GM12878 (cell line): ENCODE results near the gene MID1. TPM values are rescaled to one million over a fixed set of nuclear protein-coding genes. Genes with fewer than 3 reads are reported as not detected.

Experiments
- ATAC-seq: fragments of 200-7000 bp; cut with Tn5 transposase; 3 replicates; pipeline ENCODE4 v1.9.1; 2020; ENCODE audit warnings: mild to moderate bottlenecking, moderate library complexity
- BruUV-seq: library from RNA; stranded (reverse); fragments of 400-500 nt; replicated peaks from 2 replicates; lab custom pipeline; 2021; lab: Mats Ljungman, UMichigan
- CTCF ChIA-PET: fragments of 300-600 bp; sonication (Branson Sonifier 250); formaldehyde crosslinking; extraction: SDS; loops from one replicate; lab custom pipeline; 2021; ENCODE audit warnings: inconsistent platforms; lab: Yijun Ruan, JAX
- POLR2A ChIA-PET: fragments of 350-600 bp; formaldehyde crosslinking; extraction: SDS; loops from one replicate; lab custom pipeline; 2021; ENCODE audit warnings: inconsistent platforms; lab: Charles Lee
- RAD21 ChIA-PET: fragments of 300-600 bp; sonication (Branson Sonifier 250); formaldehyde crosslinking; loops from one replicate; lab custom pipeline; 2023; ENCODE audit warnings: antibody characterized with exemption; ENCODE audit not compliant: unreplicated experiment; lab: Charles Lee
- SMC1A ChIA-PET: fragments of 300-600 bp; sonication (Branson Sonifier 250); formaldehyde crosslinking; loops from one replicate; lab custom pipeline; 2023; ENCODE audit not compliant: unreplicated experiment, uncharacterized antibody; lab: Charles Lee
- DNase-seq: peaks from one replicate; pipeline ENCODE4 v3.0.0-alpha.2; 2011; ENCODE audit warnings: low read depth, low spot score
- FAIRE-seq: peaks from 3 replicates; lab custom pipeline; 2011; peaks lifted over from hg19 to GRCh38; lab: Jason Lieb, UNC
- H2AFZ ChIP-seq: 2 replicates; pipeline ENCODE4 v1.6.0; 2011; ENCODE audit warnings: low read depth, low read length, control low read depth; ENCODE audit not compliant: control insufficient read depth
- H3K27ac ChIP-seq: 2 replicates; pipeline ENCODE4 v1.5.1; 2011; ENCODE audit warnings: control low read depth; ENCODE audit not compliant: control insufficient read depth, insufficient read depth
- H3K27me3 ChIP-seq, 2 experiments: replicated peaks in 1 of 2; 2 replicates each; pipeline versions ENCODE4 v1.6.0 to v1.6.1; 2011; ENCODE audit warnings: low read length in 1 of 2; ENCODE audit not compliant: control insufficient read depth in 2 of 2, insufficient read depth in 2 of 2
- H3K36me3 ChIP-seq, 2 experiments: 2 replicates each; pipeline ENCODE4 v1.5.1; 2011; ENCODE audit warnings: low read length in 1 of 2; ENCODE audit not compliant: control insufficient read depth in 2 of 2, insufficient read depth in 2 of 2
- H3K4me1 ChIP-seq: 2 replicates; pipeline ENCODE4 v1.6.1; 2011; ENCODE audit warnings: mild to moderate bottlenecking, low read length, moderate library complexity, mixed read lengths; ENCODE audit not compliant: control insufficient read depth, insufficient read depth
- H3K4me2 ChIP-seq: 2 replicates; pipeline ENCODE4 v1.6.0; 2011; ENCODE audit warnings: control low read depth; ENCODE audit not compliant: control insufficient read depth, insufficient read depth
- H3K4me3 ChIP-seq: fragments of 200-600 bp; sonication (generic); 2 replicates; pipeline ENCODE4 v1.5.1; 2016
- H3K79me2 ChIP-seq: 2 replicates; pipeline ENCODE4 v1.6.0; 2011; ENCODE audit warnings: low read length; ENCODE audit not compliant: control insufficient read depth, insufficient read depth
- H3K9ac ChIP-seq: 2 replicates; pipeline ENCODE4 v1.8.0; 2011; ENCODE audit warnings: low read length, control low read depth, mixed read lengths; ENCODE audit not compliant: control insufficient read depth, insufficient read depth
- H3K9me3 ChIP-seq: replicated peaks from 3 replicates; pipeline ENCODE4 v1.5.1; 2011; ENCODE audit warnings: mild to moderate bottlenecking, low read length; ENCODE audit not compliant: control insufficient read depth, insufficient read depth
- H4K20me1 ChIP-seq: 2 replicates; pipeline ENCODE4 v1.6.0; 2011; ENCODE audit not compliant: control insufficient read depth, insufficient read depth
- ASH2L ChIP-seq: fragments of 300-600, 200-600 bp; sonication (generic); IDR thresholded peaks from 2 replicates; pipeline ENCODE4 v1.6.1; 2017; ENCODE audit warnings: low read depth, mild to moderate bottlenecking, borderline replicate concordance
- HDAC2 ChIP-seq: fragments of 200-600 bp; sonication (generic); IDR thresholded peaks from 2 replicates; pipeline ENCODE4 v1.6.1; 2017
- JUNB ChIP-seq: IDR thresholded peaks from 2 replicates; pipeline ENCODE4 v1.6.1; 2016; ENCODE audit warnings: antibody characterized with exemption, mild to moderate bottlenecking
- NR2C2 ChIP-seq: IDR thresholded peaks from 2 replicates; pipeline ENCODE4 v1.6.1; 2011; ENCODE audit warnings: borderline replicate concordance, low read depth; ENCODE audit not compliant: control insufficient read depth, insufficient read length
- PML ChIP-seq: IDR thresholded peaks from 2 replicates; pipeline ENCODE4 v1.6.1; 2012; ENCODE audit warnings: low read length, inconsistent platforms
- RCOR1 ChIP-seq: conservative IDR thresholded peaks from 2 replicates; pipeline ENCODE4 v1.6.1; 2012; ENCODE audit warnings: low read depth, low read length, improper control_type of control experiment
- SMC3 ChIP-seq: IDR thresholded peaks from 2 replicates; pipeline ENCODE4 v1.6.1; 2011; ENCODE audit warnings: low read length, improper control_type of control experiment, borderline replicate concordance
- YY1 ChIP-seq: IDR thresholded peaks from 2 replicates; pipeline ENCODE4 v1.6.1; 2011; ENCODE audit warnings: low read depth, mild to moderate bottlenecking, low read length
- ZBTB11 ChIP-seq: fragments of 450-650 bp; formaldehyde crosslinking; IDR thresholded peaks from 2 replicates; pipeline ENCODE4 v1.5.0; 2022; ENCODE audit warnings: mild to moderate bottlenecking, missing genetic modification characterization
- ZZZ3 ChIP-seq: IDR thresholded peaks from 2 replicates; pipeline ENCODE4 v1.6.1; 2011; ENCODE audit warnings: low read depth; ENCODE audit not compliant: control insufficient read depth, insufficient read length
- WGBS: methylation state at CpG from one replicate; pipeline ENCODE4 v1.1.6; 2016; ENCODE audit warnings: low lambda C conversion rate; ENCODE audit not compliant: insufficient replicate concordance, insufficient coverage; ENCODE audit errors: missing lambda C conversion rate; 5-methylcytosine and 5-hydroxymethylcytosine counted together
- in situ Hi-C: fragments of 300-500 bp; cut with MboI; formaldehyde crosslinking; loops from 9 replicates; pipeline ENCODE4 v1.14.3; 2018; ENCODE audit warnings: mixed read lengths
- intact Hi-C: fragments of 100-400 bp; cut with micrococcal nuclease; formaldehyde crosslinking; loops from one replicate; pipeline ENCODE4 v1.14.2; 2022; ENCODE audit not compliant: unreplicated experiment
- polyA plus RNA-seq, 11 experiments: library from polyadenylated mRNA; depleted of rRNA in 4 of 11; unstranded in 6 of 11; stranded (reverse) in 5 of 11; fragments of >200 nt; fragmentation: Nextera tagmentation in 4 of 11; fragmentation: Illumina TruSeq in 1 of 11; extraction: Ambion mirVana in 4 of 11; extraction: Trizol in 1 of 11; gene quantifications; 1 replicate in 1 of 11; 2 replicates in 10 of 11; pipeline versions ENCODE4 v1.2.1 to v1.2.3, GENCODE V29; 2011 to 2016; ENCODE audit warnings: inconsistent platforms in 2 of 11, missing spikeins in 2 of 11, low read depth in 1 of 11
- total RNA-seq, 4 experiments: library from RNA; depleted of rRNA in 3 of 4; stranded (reverse); fragments of >200 nt in 3 of 4; fragmentation: Illumina TruSeq in 1 of 4; extraction: Trizol in 1 of 4; gene quantifications; 2 replicates each; pipeline versions ENCODE4 v1.2.1 to v1.2.3, GENCODE V29; 2013 to 2021

Gene MID1
- total and polyA plus RNA-seq, 10 of the 15 experiments (the other 5 are each of a cell fraction or from before 2014, with no cell fraction given) = 0.04 to 0.51 (median 0.14) TPM; not detected in 1

- DNase-seq = no peak
- no peak overlapping the region for H3K4me3 ChIP-seq
- SMC1A ChIA-PET = no interaction called here
- BruUV-seq = no TSS peak
- no peaks in the 10 kb centered on the region for H3K4me1 ChIP-seq
- no peak for FAIRE-seq
- RAD21 ChIA-PET = no interaction called here
- WGBS = 0% methylated on average over 1 of the region's 1 CpG
- CTCF ChIA-PET = interaction anchor here (1.3 kb wide), 1 partner anchor 322 kb away, joined by 3 read pairs; no protein-coding TSS in a partner anchor
- POLR2A ChIA-PET = no interaction called here
- no peaks in the 10 kb centered on the region for H3K79me2 ChIP-seq
- intact Hi-C loops (no loop called here), in situ Hi-C loops (no loop called here)
- ATAC-seq = no peak
- H4K20me1 ChIP-seq = no peaks in the 10 kb centered on the region
- no peak for TF ChIP-seq ASH2L
- TF ChIP-seq ZBTB11 (CRISPR knock-in tag) = no peak
- no peak for TF ChIP-seq RCOR1
- no peak for TF ChIP-seq ZZZ3
- TF ChIP-seq SMC3 = no peak
- TF ChIP-seq YY1 = no peak
- no peak for TF ChIP-seq HDAC2
- TF ChIP-seq JUNB = no peak
- TF ChIP-seq NR2C2 = no peak
- TF ChIP-seq PML = no peak
- no peak overlapping the region for H3K4me2 ChIP-seq
- H2AFZ ChIP-seq = no peak overlapping the region
- no peak overlapping the region for H3K9ac ChIP-seq
- H3K27ac ChIP-seq = no peak overlapping the region
- no peaks in the 10 kb centered on the region for H3K9me3 ChIP-seq
- H3K27me3 ChIP-seq = no peaks in the 10 kb centered on the region
- H3K36me3 ChIP-seq = no peaks in the 10 kb centered on the region
Observed at GRCh38 chrX:10512258-10512657, 108.1 kb downstream of the MID1 start.
